ENCODE measurements around the gene CASP2.

CASP2 gene

DNA sequence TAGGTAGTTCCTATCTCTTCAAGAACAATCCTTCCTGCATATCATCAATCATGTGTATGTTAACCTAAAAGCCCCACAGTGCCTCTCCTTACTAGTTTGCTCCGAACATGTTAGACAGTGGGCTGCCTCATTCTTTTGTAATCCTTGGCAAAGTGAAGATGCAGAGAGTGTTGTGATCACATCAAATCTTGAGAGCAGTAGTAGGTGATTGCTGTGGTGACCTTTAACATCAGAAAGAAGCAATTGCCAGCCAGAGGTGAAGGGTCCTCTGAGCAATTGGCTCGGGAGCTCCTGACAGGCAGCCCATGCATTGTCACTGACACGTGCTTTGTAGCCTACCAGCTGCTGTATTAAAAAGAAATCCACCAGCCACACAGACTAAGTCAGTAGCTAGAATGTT, 44.5 kb upstream of the CASP2 start:
- in situ Hi-C loops (cut with MboI; ENCODE audit: low pct_unique_long_range_greater_than_20kb, low sequenced_read_pairs, unreplicated experiment), result loop anchor here (25.0 kb wide), 1 partner anchor 169 kb away; the partner anchor contains the start of gene EPHA1
- TF ChIP-seq CTCF (IDR thresholded peaks at IDR 0.05; ENCODE audit: extremely low read depth, insufficient read depth, missing control alignments), result no peak
- no peak for DNase-seq (ENCODE audit: low spot score)

GRCh38 chr7:143244321-143244720, 43.8 kb upstream of the CASP2 start:
- no peak for TF ChIP-seq CTCF (IDR thresholded peaks at IDR 0.05; ENCODE audit: extremely low read depth, insufficient read depth, missing control alignments)
- DNase-seq (ENCODE audit: low spot score), result no peak
- in situ Hi-C loops (cut with MboI; ENCODE audit: low pct_unique_long_range_greater_than_20kb, low sequenced_read_pairs, unreplicated experiment), result loop anchor here (25.0 kb wide), 1 partner anchor 168 kb away; the partner anchor contains the start of gene EPHA1

DNA sequence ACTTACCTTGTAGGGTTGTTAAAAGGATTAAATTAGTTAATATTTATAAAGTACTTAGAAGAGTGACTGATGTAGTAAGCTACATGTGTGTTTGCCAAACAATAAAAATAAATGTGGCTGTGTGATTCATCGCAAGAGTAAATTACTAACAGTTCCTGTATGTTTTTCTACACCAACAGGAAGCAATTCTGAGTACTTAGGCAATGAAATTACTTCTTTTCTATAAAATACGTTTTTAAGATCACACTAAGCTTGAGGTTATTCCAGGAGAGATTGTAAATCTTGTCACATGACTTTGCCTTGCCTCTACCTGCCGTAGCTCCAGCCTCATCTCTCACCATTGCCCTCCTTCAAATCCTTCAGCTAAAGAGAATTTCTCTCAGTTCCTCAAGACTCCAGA, 43.0 kb upstream of the CASP2 start:
- TF ChIP-seq CTCF (IDR thresholded peaks at IDR 0.05; ENCODE audit: extremely low read depth, insufficient read depth, missing control alignments), result no peak
- no peak for DNase-seq (ENCODE audit: low spot score)
- in situ Hi-C loops (cut with MboI; ENCODE audit: low pct_unique_long_range_greater_than_20kb, low sequenced_read_pairs, unreplicated experiment), result loop anchor here (25.0 kb wide), 1 partner anchor 167 kb away; the partner anchor contains the start of gene EPHA1

DNA sequence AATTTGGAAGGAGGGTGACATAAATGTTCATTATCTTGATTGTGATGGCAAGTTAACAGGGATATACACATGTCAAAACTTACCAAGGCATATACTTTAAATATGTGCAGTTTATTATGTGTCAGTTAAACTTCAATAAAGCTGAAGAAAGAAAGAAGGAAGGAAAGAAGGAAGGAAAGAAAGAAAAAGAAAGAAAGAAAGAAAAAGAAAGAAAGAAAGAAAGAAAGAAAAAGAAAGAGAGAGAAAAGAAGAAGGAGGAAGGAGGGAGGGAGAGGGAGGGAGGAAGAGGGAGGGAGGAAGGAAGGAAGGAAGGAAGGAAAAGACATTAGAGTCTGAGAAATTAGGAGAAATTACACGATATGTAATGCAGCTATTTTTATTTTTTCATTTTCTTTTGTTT, 40.8 kb upstream of the CASP2 start:
- in situ Hi-C loops (cut with MboI; ENCODE audit: low pct_unique_long_range_greater_than_20kb, low sequenced_read_pairs, unreplicated experiment), result loop anchor here (25.0 kb wide), 1 partner anchor 165 kb away; the partner anchor contains the start of gene EPHA1

DNA sequence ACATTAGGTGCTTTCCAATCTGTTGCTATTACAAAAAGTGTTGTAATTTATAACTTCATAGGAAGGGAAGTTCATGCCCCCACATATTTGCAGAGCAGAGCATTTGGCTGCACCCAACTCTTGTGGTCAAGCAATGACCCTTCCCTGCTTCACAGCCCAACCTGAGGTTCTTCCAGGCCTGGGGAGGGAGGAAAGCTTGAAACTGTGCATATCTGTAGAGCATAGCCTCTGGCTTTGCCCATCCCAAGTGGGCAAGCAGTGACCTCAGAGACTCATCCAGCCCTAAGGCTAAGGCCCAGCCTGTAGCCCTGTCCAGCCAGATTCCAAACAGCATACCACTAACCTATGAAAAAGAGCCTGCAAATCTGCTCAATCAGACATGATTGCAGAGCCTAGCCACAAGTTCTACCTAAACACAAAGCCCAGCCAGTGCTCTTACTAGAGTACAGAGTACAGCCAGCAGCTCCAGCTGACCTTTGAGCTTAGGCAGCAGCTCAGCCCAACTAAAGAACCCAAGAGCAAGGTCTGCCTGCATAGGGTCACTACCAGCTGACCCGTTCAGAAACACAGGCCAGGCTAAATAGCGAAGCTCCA, 39.3 kb upstream of the CASP2 start:
- no peak for TF ChIP-seq CTCF (IDR thresholded peaks at IDR 0.05; ENCODE audit: extremely low read depth, insufficient read depth, missing control alignments)
- no peak for DNase-seq (ENCODE audit: low spot score)
- in situ Hi-C loops (cut with MboI; ENCODE audit: low pct_unique_long_range_greater_than_20kb, low sequenced_read_pairs, unreplicated experiment), result loop anchor here (25.0 kb wide), 1 partner anchor 163 kb away; the partner anchor contains the start of gene EPHA1

More for the DNA sequence above, 40.8 kb upstream of the CASP2 start:
- TF ChIP-seq CTCF (IDR thresholded peaks at IDR 0.05; ENCODE audit: extremely low read depth, insufficient read depth, missing control alignments), result no peak
- DNase-seq (ENCODE audit: low spot score), result no peak

DNA sequence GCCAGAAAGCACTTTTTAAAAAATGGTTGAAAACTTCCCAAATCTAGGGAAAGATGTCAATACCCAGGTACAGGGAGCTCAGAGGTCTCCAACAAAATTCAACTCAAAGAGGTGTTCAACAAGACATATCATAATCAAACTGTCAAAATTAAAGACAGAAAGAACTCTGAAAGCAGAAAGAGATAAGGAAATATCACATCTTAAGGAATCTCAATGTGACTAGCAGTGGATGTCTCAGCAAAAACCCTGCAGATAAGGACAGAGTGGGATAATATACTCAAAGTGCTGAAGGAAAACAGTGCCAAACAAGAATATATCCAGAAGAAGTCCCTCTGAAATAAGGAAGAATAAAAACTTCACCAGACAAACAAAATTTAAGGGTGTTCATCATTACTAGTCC, 38.0 kb upstream of the CASP2 start:
- no peak for TF ChIP-seq CTCF (IDR thresholded peaks at IDR 0.05; ENCODE audit: extremely low read depth, insufficient read depth, missing control alignments)
- in situ Hi-C loops (cut with MboI; ENCODE audit: low pct_unique_long_range_greater_than_20kb, low sequenced_read_pairs, unreplicated experiment), result loop anchor here (10.0 kb wide), 1 partner anchor 55 kb away; no protein-coding TSS in a partner anchor
- DNase-seq (ENCODE audit: low spot score), result no peak
